Measurements from ENCODE around the gene NCEH1.

Gene NCEH1

DNA sequence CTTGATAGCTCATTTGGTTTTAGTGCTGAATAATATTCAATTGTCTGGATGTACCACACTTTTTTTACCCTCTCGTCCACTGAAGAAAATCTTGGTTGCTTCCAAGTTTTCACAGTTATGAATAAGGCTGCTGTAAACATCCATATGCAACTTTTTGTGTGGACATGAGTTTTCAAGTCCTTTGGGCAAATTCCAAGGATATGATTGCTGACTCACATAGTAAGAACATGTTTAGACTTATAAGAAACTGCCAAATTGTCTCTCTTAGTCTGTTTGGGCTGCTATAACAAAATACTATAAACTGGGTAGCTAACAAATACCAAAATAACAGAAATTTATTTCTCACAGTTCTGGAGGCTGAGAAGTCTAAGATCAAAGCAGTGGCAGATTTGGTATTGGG is 128.2 kb downstream of the NCEH1 start:
- DNase-seq (ENCODE audit: low read depth in 2 of 2): no peak

DNA sequence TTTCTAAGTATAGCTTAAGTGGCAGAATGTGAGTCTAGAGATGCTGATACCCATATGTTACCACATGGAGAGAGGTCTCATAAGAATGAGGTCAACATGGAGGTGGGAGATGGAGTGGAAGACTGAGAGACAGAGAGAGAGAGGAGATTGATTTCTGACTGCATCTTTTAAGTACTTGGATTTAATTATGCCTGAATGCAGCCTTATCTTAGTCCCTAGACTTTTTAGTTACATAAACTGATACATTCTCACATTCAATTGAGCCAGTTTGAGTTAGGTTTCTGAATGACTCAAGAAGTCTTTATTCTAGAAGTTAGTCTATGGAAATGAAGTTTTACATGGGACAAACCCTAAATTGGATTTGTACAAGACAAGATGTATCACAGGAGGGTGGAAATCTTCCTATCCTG is 129.1 kb downstream of the NCEH1 start:
- no peak for DNase-seq (ENCODE audit: low read depth in 2 of 2)

DNA sequence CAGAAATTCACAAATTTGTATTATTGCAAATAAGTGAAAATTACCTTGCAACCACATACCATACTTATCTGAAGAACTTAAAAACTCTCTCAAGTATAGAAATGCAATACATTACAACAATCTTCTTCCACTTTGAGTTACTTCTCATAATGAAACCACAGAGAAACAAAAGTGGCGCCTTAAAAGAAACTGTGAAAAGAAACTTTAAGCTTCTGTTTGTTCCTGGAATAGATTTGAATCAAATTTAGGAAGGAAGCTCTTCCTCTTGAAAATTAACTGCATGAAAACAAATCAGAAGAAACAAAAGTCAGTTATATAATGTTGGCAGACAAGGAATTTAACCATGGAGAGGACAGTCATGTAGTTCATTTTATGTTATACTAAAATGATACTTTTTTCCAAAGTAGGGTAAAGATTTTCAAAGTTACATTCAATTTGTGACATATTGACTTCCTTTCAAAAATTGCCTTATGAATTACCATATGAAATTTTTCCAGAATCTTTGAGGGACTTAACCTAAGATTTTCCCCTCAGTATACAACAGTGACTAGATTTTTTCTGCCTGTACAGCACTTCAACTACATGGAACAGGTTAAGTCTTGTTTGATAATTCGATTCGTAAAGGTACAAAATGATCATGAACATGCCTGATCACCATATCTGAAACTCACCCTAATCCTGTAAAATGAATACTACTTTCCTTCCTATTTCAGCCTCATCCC is 130.0 kb downstream of the NCEH1 start:
- no peak for DNase-seq (ENCODE audit: low read depth in 2 of 2)

All from stimulated activated CD4-positive, alpha-beta T cell treated with anti-CD3 and anti-CD28 coated beads, Interleukin-12 subunit alpha, Interleukin-12 subunit beta, amount 100 ng/mL, for 24 hours (primary cell).